RCC 7860 (cell line): ENCODE data around the gene HHIPL2.

ENCODE experiments used
- DNase-seq: peaks from one replicate; pipeline ENCODE4 v3.0.0-alpha.2; 2015; ENCODE audit warnings: low spot score
- FAIRE-seq: peaks from 2 replicates; lab custom pipeline; 2012; peaks lifted over from hg19 to GRCh38; lab: Jason Lieb, UNC

Gene HHIPL2

GRCh38 chr1:222547944-222548671 is at the start of gene HHIPL2:
TSS of gene HHIPL2 (minus strand) at chr1:222548104. CDS start at chr1:222548044, 60 bp downstream.
- no peak for DNase-seq
- FAIRE-seq = no peak

GRCh38 chr1:222596696-222597095 is 48.8 kb upstream of the HHIPL2 start:
- DNase-seq = no peak
- FAIRE-seq = no peak

- FAIRE-seq (no peak), DNase-seq (no peak)
Measured at GRCh38 chr1:222594789-222595188, 46.9 kb upstream of the HHIPL2 start.

- no peak for FAIRE-seq
Measured at GRCh38 chr1:222592171-222592570, 44.3 kb upstream of the HHIPL2 start.

GRCh38 chr1:222589462-222590302 is 41.8 kb upstream of the HHIPL2 start, which contains the start of gene TAF1A:
TSS of gene TAF1A (minus strand) at chr1:222589933.
- FAIRE-seq (peak; percentile 85), DNase-seq (peak; percentile 80)

More at GRCh38 chr1:222592171-222592570, 44.3 kb upstream of the HHIPL2 start:
- DNase-seq = no peak

GRCh38 chr1:222588135-222588534 is 40.2 kb upstream of the HHIPL2 start:
- no peak for FAIRE-seq
- no peak for DNase-seq

- DNase-seq (no peak), FAIRE-seq (no peak)
Measured at GRCh38 chr1:222586842-222587241, 38.9 kb upstream of the HHIPL2 start.

- FAIRE-seq = no peak
Measured at GRCh38 chr1:222583079-222583478, 35.2 kb upstream of the HHIPL2 start.

GRCh38 chr1:222582099-222582774 is 34.3 kb upstream of the HHIPL2 start:
- DNase-seq (peak; percentile 75), FAIRE-seq (peak; percentile 74)

More at GRCh38 chr1:222583079-222583478, 35.2 kb upstream of the HHIPL2 start:
- no peak for DNase-seq

GRCh38 chr1:222579316-222579715 is 31.4 kb upstream of the HHIPL2 start:
- no peak for FAIRE-seq

GRCh38 chr1:222570837-222571236 is 22.9 kb upstream of the HHIPL2 start:
- no peak for FAIRE-seq
- DNase-seq = no peak

More at GRCh38 chr1:222579316-222579715, 31.4 kb upstream of the HHIPL2 start:
- DNase-seq = no peak

- DNase-seq (no peak), FAIRE-seq (no peak)
Measured at GRCh38 chr1:222561656-222562055, 13.8 kb upstream of the HHIPL2 start.

- FAIRE-seq (no peak), DNase-seq (no peak)
Measured at GRCh38 chr1:222557574-222557973, 9.7 kb upstream of the HHIPL2 start.

- DNase-seq (no peak), FAIRE-seq (no peak)
Measured at GRCh38 chr1:222557148-222557547, 9.2 kb upstream of the HHIPL2 start.

GRCh38 chr1:222555992-222556615 is 8.2 kb upstream of the HHIPL2 start:
- FAIRE-seq (no peak), DNase-seq (no peak)

GRCh38 chr1:222554177-222554576 is 6.3 kb upstream of the HHIPL2 start:
- no peak for FAIRE-seq
- DNase-seq = no peak

- FAIRE-seq (no peak), DNase-seq (no peak)
Measured at GRCh38 chr1:222552882-222553281, 5.0 kb upstream of the HHIPL2 start.

- DNase-seq (no peak), FAIRE-seq (no peak)
Measured at GRCh38 chr1:222547260-222547614, 667 bp downstream of the HHIPL2 start.

- FAIRE-seq = peak; percentile 85
- DNase-seq = peak; percentile 93
Measured at GRCh38 chr1:222546548-222547259, 1.2 kb downstream of the HHIPL2 start.

- DNase-seq (no peak), FAIRE-seq (no peak)
Measured at GRCh38 chr1:222546091-222546490, 1.8 kb downstream of the HHIPL2 start.
